DOHH2 (cell line): Measurements from ENCODE around the gene DNAL4.

Experiments
- H3F3A ChIP-seq: fragments of 200-600 bp; sonication (generic), shearing (Covaris generic); 2 replicates; pipeline ENCODE4 v1.6.0; 2016; ENCODE audit warnings: antibody characterized with exemption, mild to moderate bottlenecking; ENCODE audit not compliant: control insufficient read depth, insufficient read depth
- H3K27ac ChIP-seq: fragments of 200-600 bp; sonication (generic); 2 replicates; pipeline ENCODE4 v1.5.1; 2014; ENCODE audit warnings: low read depth, mild to moderate bottlenecking, low read length, moderate library complexity
- H3K27me3 ChIP-seq: fragments of 200-600 bp; sonication (generic); 2 replicates; pipeline ENCODE4 v1.6.1; 2014; ENCODE audit warnings: mild to moderate bottlenecking, low read length, mixed read lengths; ENCODE audit not compliant: control insufficient read depth
- H3K36me3 ChIP-seq: fragments of 200-600 bp; sonication (generic); 2 replicates; pipeline ENCODE4 v1.6.1; 2014; ENCODE audit warnings: mild to moderate bottlenecking, low read length, moderate library complexity, mixed read lengths; ENCODE audit not compliant: control insufficient read depth
- H3K4me1 ChIP-seq: fragments of 200-600 bp; sonication (generic); 2 replicates; pipeline ENCODE4 v1.6.1; 2014; ENCODE audit warnings: mild to moderate bottlenecking, low read length, mixed read lengths; ENCODE audit not compliant: control insufficient read depth
- H3K4me2 ChIP-seq: fragments of 200-600 bp; sonication (generic); 2 replicates; pipeline ENCODE4 v1.6.0; 2014; ENCODE audit warnings: mild to moderate bottlenecking, low read length, moderate library complexity
- H3K4me3 ChIP-seq: fragments of 200-600 bp; sonication (generic); 2 replicates; pipeline ENCODE4 v1.5.1; 2014; ENCODE audit warnings: mild to moderate bottlenecking, low read length, mixed read lengths
- H3K79me2 ChIP-seq: fragments of 200-600 bp; sonication (generic); 2 replicates; pipeline ENCODE4 v1.6.1; 2014; ENCODE audit warnings: mild to moderate bottlenecking, low read length, mixed read lengths; ENCODE audit not compliant: control insufficient read depth
- H3K9me2 ChIP-seq: fragments of 200-600 bp; sonication (generic); replicated peaks from 2 replicates; pipeline ENCODE4 v1.6.1; 2014; ENCODE audit warnings: mild to moderate bottlenecking, low read length, mixed read lengths; ENCODE audit not compliant: control insufficient read depth
- H3K9me3 ChIP-seq: fragments of 200-600 bp; sonication (generic); 2 replicates; pipeline ENCODE4 v1.6.1; 2014; ENCODE audit warnings: antibody characterized with exemption, low read length, mixed read lengths; ENCODE audit not compliant: control insufficient read depth, insufficient read depth
- H4K20me1 ChIP-seq: fragments of 200-600 bp; sonication (generic); 2 replicates; pipeline ENCODE4 v1.6.0; 2014; ENCODE audit warnings: low read depth, mild to moderate bottlenecking, antibody characterized with exemption, low read length, moderate library complexity; ENCODE audit not compliant: control insufficient read depth, insufficient read depth
- CTCF ChIP-seq: fragments of 200-600 bp; sonication (generic); IDR thresholded peaks from one replicate; pipeline ENCODE4 v1.5.1; 2014; ENCODE audit warnings: antibody characterized with exemption, mild to moderate bottlenecking, low read depth, low read length; ENCODE audit not compliant: poor library complexity, severe bottlenecking
- EZH2phosphoT487 ChIP-seq: fragments of 200-600 bp; sonication (generic); IDR thresholded peaks from 2 replicates; pipeline ENCODE4 v1.6.1; 2017; ENCODE audit warnings: borderline replicate concordance, mild to moderate bottlenecking, antibody characterized with exemption, low read length, moderate library complexity, mixed read lengths

Gene DNAL4

GRCh38 chr22:38839686-38840085 is 45.7 kb upstream of the DNAL4 start:
- Histone ChIP-seq H4K20me1 (no peaks in the 10 kb centered on the region), H3K36me3 (no peaks in the 10 kb centered on the region), H3K9me3 (no peaks in the 10 kb centered on the region), H3K4me2 (no peak overlapping the region), H3K27me3 (peaks cover 44% of the 10 kb centered on the region), H3K4me3 (no peak overlapping the region), H3K79me2 (no peaks in the 10 kb centered on the region), H3K27ac (no peak overlapping the region), H3K9me2 (no peaks in the 10 kb centered on the region), H3K4me1 (0 out of 2 replicates have a peak, but pooled peaks cover 3% of the 10 kb centered on the region), H3F3A (no peaks in the 10 kb centered on the region)
- TF ChIP-seq EZH2phosphoT487 (no peak), CTCF (no peak)

- H3K36me3 ChIP-seq: no peaks in the 10 kb centered on the region
- no peaks in the 10 kb centered on the region for H3F3A ChIP-seq
- no peaks in the 10 kb centered on the region for H4K20me1 ChIP-seq
- H3K4me2 ChIP-seq: no peak overlapping the region
- TF ChIP-seq EZH2phosphoT487: no peak
- no peak for TF ChIP-seq CTCF
- H3K27me3 ChIP-seq: peaks cover 29% of the 10 kb centered on the region
- H3K9me3 ChIP-seq: no peaks in the 10 kb centered on the region
- no peaks in the 10 kb centered on the region for H3K79me2 ChIP-seq
- H3K27ac ChIP-seq: no peak overlapping the region
- no peaks in the 10 kb centered on the region for H3K4me1 ChIP-seq
- H3K4me3 ChIP-seq: no peak overlapping the region
- H3K9me2 ChIP-seq: no peaks in the 10 kb centered on the region
These were observed 43.5 kb upstream of the DNAL4 start for GRCh38 chr22:38837414-38837928.

- Histone ChIP-seq H4K20me1 (no peaks in the 10 kb centered on the region), H3F3A (no peaks in the 10 kb centered on the region), H3K4me2 (no peak overlapping the region), H3K79me2 (no peaks in the 10 kb centered on the region), H3K9me3 (no peaks in the 10 kb centered on the region), H3K36me3 (no peaks in the 10 kb centered on the region), H3K4me3 (no peak overlapping the region), H3K9me2 (no peaks in the 10 kb centered on the region), H3K27me3 (peaks cover 13% of the 10 kb centered on the region), H3K27ac (no peak overlapping the region), H3K4me1 (no peaks in the 10 kb centered on the region)
- no peak for TF ChIP-seq EZH2phosphoT487
- no peak for TF ChIP-seq CTCF
These were observed 42.0 kb upstream of the DNAL4 start for GRCh38 chr22:38835888-38836301.

- Histone ChIP-seq H3F3A (no peaks in the 10 kb centered on the region), H3K9me3 (no peaks in the 10 kb centered on the region), H3K4me2 (no peak overlapping the region), H3K4me3 (no peak overlapping the region), H4K20me1 (no peaks in the 10 kb centered on the region), H3K9me2 (no peaks in the 10 kb centered on the region), H3K79me2 (no peaks in the 10 kb centered on the region), H3K36me3 (no peaks in the 10 kb centered on the region), H3K27ac (no peak overlapping the region), H3K4me1 (no peaks in the 10 kb centered on the region), H3K27me3 (peaks cover 4% of the 10 kb centered on the region)
- no peak for TF ChIP-seq EZH2phosphoT487
- no peak for TF ChIP-seq CTCF
These were observed 41.0 kb upstream of the DNAL4 start for GRCh38 chr22:38834991-38835390.
